GM21390 (cell line): ENCODE data around the gene C19orf81.

Experiments
- ATAC-seq: cut with Tn5 transposase; IDR thresholded peaks from one replicate; pipeline ENCODE4 v1.9.1; 2021; ENCODE audit not compliant: unreplicated experiment

Gene C19orf81

GRCh38 chr19:50658441-50659317, 9.4 kb downstream of the C19orf81 start:
- ATAC-seq: no peak

- no peak for ATAC-seq
These were observed 10.3 kb downstream of the C19orf81 start for GRCh38 chr19:50659318-50660087.

GRCh38 chr19:50660088-50660366, 10.8 kb downstream of the C19orf81 start:
- no peak for ATAC-seq

GRCh38 chr19:50661023-50661422, 11.8 kb downstream of the C19orf81 start:
- ATAC-seq: no peak

DNA sequence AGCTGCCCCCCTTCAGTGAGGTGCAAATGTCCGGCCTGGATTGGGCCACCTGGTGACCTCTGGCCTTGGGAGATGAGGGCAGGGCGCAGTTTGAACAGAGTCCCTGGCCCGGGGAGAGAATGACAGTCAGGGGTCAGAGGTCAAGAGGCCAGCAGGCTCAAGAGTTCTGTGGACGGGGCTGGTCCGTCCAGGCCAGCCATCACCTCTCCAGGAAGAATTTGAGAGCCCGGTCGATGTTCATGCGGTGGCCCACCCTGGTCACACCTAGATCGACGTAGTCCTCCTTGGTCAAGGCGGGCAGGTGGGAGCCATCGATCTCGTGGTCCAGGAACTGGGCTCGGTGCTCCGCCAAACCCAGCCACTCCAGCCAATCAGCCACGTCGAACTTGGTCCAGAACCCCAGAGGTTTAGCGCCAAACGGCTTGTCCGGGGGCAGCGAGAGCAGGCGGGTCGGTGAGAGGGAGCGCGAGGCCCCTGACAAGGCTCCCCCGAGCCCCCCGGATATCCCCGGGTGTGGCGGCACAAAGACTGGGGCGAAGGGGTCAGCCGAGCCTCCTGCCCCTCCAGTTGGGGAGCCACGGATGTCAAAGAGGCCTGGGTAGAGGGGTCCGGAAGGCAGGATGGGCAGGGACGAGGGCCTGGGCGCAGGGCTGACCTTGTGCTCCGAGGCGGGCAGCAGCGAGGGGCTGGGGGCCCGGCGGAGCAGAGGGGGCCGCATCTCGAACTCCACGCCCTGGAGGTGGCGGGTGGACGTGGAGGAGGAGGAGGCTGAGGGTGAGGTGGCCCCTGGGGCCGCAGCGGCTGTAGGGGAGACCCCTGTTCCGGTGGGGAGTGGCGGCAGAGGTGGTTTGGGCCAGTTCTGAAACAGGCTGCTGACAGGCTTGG, 12.8 kb downstream of the C19orf81 start:
- no peak for ATAC-seq

GRCh38 chr19:50662651-50663481, 13.6 kb downstream of the C19orf81 start:
- no peak for ATAC-seq

GRCh38 chr19:50663482-50663790, 14.2 kb downstream of the C19orf81 start:
- no peak for ATAC-seq

DNA sequence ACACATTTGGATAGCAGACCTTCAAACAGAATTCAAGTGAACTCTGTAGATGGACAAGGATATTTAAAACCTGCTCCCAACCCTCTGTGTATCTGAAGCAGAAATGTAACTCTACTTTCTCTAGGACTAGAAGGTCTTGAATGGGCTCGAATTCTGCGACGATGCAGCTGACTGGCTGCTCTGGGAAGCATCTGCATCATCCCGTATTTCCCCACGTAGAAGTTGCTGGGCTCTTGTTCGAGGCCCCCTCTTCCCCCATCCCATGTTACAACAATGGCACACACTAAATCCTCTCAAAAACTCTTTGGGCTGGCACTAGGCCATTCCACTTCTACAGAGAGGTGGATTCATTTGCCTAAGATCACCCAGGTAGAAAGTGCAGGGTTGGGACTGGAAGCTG, 15.0 kb downstream of the C19orf81 start:
- no peak for ATAC-seq

GRCh38 chr19:50666346-50667176, 17.3 kb downstream of the C19orf81 start:
- ATAC-seq: no peak

GRCh38 chr19:50667177-50667758, 18.0 kb downstream of the C19orf81 start:
- no peak for ATAC-seq

DNA sequence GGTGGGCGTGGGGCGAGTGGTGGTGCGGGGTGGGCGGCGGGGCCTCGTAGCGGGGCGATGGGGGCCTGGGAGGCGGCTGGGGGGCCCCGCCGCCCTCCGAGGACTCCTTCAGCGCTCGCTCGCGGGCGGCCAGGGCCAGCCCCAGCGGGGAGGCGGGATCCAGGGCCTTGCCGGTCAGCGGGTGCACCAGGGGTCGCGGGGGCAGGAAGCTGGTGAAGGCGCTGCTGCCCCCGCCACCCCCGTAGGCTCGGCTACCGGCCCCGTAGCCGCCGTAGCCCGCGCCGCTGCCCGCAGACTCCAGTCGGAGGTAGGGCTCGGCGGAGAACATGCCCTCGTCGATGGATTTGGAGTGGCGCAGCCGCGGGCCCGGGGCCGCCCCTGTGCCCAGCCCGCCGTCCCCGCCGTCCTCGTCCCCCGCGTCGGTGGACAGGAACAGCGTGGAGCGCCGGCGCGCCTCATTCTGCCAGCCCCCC, 18.6 kb downstream of the C19orf81 start:
- ATAC-seq: no peak

DNA sequence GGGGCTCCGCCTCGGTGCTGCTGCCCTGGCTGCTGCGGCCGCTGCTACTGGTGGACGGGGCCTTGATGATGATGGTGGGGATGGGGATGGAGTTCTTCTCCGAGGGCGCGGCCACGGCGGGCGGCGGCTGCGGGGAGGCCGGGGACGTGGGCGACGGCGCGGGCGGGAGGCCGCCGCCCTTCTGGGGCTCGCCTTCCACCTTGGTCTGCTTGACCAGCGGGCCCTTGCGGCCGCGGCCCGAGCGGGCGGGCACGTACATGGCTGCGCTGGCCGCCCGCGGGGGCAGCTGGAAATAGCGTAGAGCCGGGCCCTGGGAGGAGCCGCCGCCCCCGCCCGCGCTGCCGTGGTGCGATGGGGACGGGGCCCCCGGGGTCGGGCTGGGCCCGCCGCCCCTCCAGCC, 19.2 kb downstream of the C19orf81 start:
- no peak for ATAC-seq

- ATAC-seq: no peak
These were observed 19.6 kb downstream of the C19orf81 start for GRCh38 chr19:50668879-50669278.

DNA sequence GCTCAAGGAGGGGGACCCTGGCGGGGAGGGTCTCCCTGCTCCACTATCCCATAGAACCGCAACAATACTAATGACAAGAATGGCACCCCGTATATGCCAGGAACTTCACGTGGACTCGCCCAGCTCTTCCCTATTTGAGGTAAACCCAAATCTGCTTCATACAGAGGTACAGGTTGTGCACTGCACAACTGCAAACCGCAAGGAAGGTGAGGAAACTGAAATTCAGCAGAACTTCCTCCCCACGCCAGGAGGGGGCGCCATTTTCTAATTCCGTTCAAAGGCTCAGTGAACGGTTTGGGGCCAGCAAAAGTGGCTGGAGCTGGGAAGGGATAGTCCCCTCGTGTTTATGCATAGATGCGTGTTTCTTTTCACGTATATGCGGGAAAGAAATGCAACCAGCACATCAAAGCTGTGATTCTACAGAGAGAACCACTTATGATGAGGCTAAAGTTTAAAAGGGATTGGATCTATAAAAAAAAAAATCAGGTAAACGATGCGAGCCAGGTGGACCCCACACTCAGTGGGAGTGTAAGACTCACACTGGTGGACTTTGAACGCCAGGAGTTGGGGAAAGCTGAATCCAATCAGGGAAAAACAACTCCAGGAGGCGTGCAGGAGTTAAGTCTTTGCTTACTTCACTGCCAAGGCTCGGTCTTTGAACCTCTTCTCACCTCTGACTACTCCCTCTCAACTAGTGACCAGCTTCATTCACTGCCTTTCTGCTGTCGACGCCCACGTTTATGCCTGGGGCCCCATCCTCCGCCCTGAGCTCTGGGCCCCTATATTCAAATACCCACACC, 20.3 kb downstream of the C19orf81 start:
- ATAC-seq: no peak

GRCh38 chr19:50670102-50670380, 20.8 kb downstream of the C19orf81 start:
- ATAC-seq: no peak

- no peak for ATAC-seq
These were observed 23.9 kb downstream of the C19orf81 start for GRCh38 chr19:50673118-50673517.

- ATAC-seq: no peak
These were observed 27.5 kb downstream of the C19orf81 start for GRCh38 chr19:50676625-50677197.

- no peak for ATAC-seq
These were observed 28.4 kb downstream of the C19orf81 start for GRCh38 chr19:50677636-50678035.
